Hepatocyte (in vitro differentiated cells): Measurements from ENCODE around the gene CLEC2B. TPM values are rescaled to one million over a fixed set of nuclear protein-coding genes. Genes with fewer than 3 reads are reported as not detected.
A peak's percentile ranks its signal among the peaks of the same experiment; 100 is the strongest.

Experiments
- DNase-seq: peaks from one replicate; pipeline ENCODE4 v3.0.0-alpha.2; 2016; ENCODE audit warnings: low spot score
- H2AFZ ChIP-seq: fragments of 200-600 bp; sonication (generic); 2 replicates; pipeline ENCODE4 v1.6.0; 2016; ENCODE audit warnings: antibody characterized with exemption, mild to moderate bottlenecking
- H3K27ac ChIP-seq: fragments of 200-600 bp; sonication (generic); 2 replicates; pipeline ENCODE4 v1.5.1; 2016; ENCODE audit warnings: mild to moderate bottlenecking
- H3K27me3 ChIP-seq: fragments of 200-600 bp; sonication (generic); 2 replicates; pipeline ENCODE4 v1.6.1; 2016
- H3K36me3 ChIP-seq: fragments of 200-600 bp; sonication (generic); replicated peaks from 2 replicates; pipeline ENCODE4 v1.5.1; 2016; ENCODE audit warnings: low read depth; ENCODE audit not compliant: insufficient read depth
- H3K4me1 ChIP-seq: fragments of 200-600 bp; sonication (generic); 2 replicates; pipeline ENCODE4 v1.5.1; 2016; ENCODE audit warnings: mild to moderate bottlenecking, moderate library complexity; ENCODE audit not compliant: insufficient read depth
- H3K4me2 ChIP-seq: fragments of 200-600 bp; sonication (generic); 2 replicates; pipeline ENCODE4 v1.6.0; 2016
- H3K4me3 ChIP-seq: fragments of 200-600 bp; sonication (generic); 2 replicates; pipeline ENCODE4 v1.5.1; 2016; ENCODE audit warnings: mild to moderate bottlenecking
- H3K79me2 ChIP-seq: fragments of 200-600 bp; sonication (generic); 2 replicates; pipeline ENCODE4 v1.6.0; 2017; ENCODE audit warnings: mild to moderate bottlenecking
- H3K9me2 ChIP-seq: fragments of 200-600 bp; sonication (generic); replicated peaks from 2 replicates; pipeline ENCODE4 v1.6.0; 2017; ENCODE audit warnings: mild to moderate bottlenecking; ENCODE audit not compliant: insufficient read depth
- H3K9me3 ChIP-seq: fragments of 200-600 bp; sonication (generic); 2 replicates; pipeline ENCODE4 v1.5.1; 2016; ENCODE audit warnings: low read depth, mild to moderate bottlenecking
- H4K20me1 ChIP-seq: fragments of 200-600 bp; sonication (generic); 2 replicates; pipeline ENCODE4 v1.6.0; 2016; ENCODE audit warnings: mild to moderate bottlenecking; ENCODE audit not compliant: insufficient read depth, poor library complexity, severe bottlenecking
- CTCF ChIP-seq: fragments of 200-600 bp; sonication (generic); IDR thresholded peaks from 2 replicates; pipeline ENCODE4 v1.5.1; 2016; ENCODE audit warnings: antibody characterized with exemption, mild to moderate bottlenecking; ENCODE audit not compliant: poor library complexity
- EZH2 ChIP-seq: fragments of 200-600 bp; sonication (generic); IDR thresholded peaks from 2 replicates; pipeline ENCODE4 v1.6.1; 2016; ENCODE audit warnings: antibody characterized with exemption, mild to moderate bottlenecking, borderline replicate concordance
- EZH2phosphoT487 ChIP-seq: fragments of 200-600 bp; sonication (generic); IDR thresholded peaks from one replicate; pipeline ENCODE4 v1.6.1; 2018; ENCODE audit warnings: antibody characterized with exemption, mild to moderate bottlenecking, low read depth, moderate library complexity; ENCODE audit not compliant: unreplicated experiment, severe bottlenecking
- WGBS: methylation state at CpG from one replicate; pipeline ENCODE4 v1.1.6; 2016; ENCODE audit warnings: low lambda C conversion rate; ENCODE audit errors: missing lambda C conversion rate; 5-methylcytosine and 5-hydroxymethylcytosine counted together
- polyA plus RNA-seq: library from polyadenylated mRNA; unstranded; fragments of >200 nt; fragmentation: Nextera tagmentation; extraction: Ambion mirVana; gene quantifications from 2 replicates; pipeline ENCODE4 v1.2.1, GENCODE V29; 2016
- total RNA-seq: library from RNA; depleted of rRNA; stranded (reverse); fragments of >200 nt; gene quantifications from 2 replicates; pipeline ENCODE4 v1.2.3, GENCODE V29; 2014

The CLEC2B gene
- total RNA-seq, result 5.0 and 5.7 TPM in 2 replicates
- 4.9 and 5.9 TPM in 2 replicates for polyA plus RNA-seq

- peak within 1 kb of the TSS; percentile 74 for H3K4me2 ChIP-seq
- H3K4me1 ChIP-seq, result peaks cover 4% of the 10 kb centered on the region
- H3K4me3 ChIP-seq, result no peak within 1 kb of the TSS
- peak; percentile 13 for DNase-seq
- H3K27ac ChIP-seq, result peak within 1 kb of the TSS; percentile 71
- no peaks in the 10 kb centered on the region for H3K9me2 ChIP-seq
- H4K20me1 ChIP-seq, result no peaks in the 10 kb centered on the region
- no peaks in the 10 kb centered on the region for H3K79me2 ChIP-seq
- no peaks in the 10 kb centered on the region for H3K9me3 ChIP-seq
- peak within 1 kb of the TSS; percentile 78 for H2AFZ ChIP-seq
- no peak for TF ChIP-seq EZH2phosphoT487
- no peak for TF ChIP-seq CTCF
- no peak for TF ChIP-seq EZH2
- 52% methylated on average over 11 of the region's 11 CpGs for WGBS
- no peaks in the 10 kb centered on the region for H3K27me3 ChIP-seq
- H3K36me3 ChIP-seq, result no peaks in the 10 kb centered on the region
Measured at GRCh38 chr12:9869307-9870161, at the start of gene CLEC2B. Gene CLEC2B, minus strand, starts transcription at chr12:9869354.

GRCh38 chr12:9911708-9912107 lies 42.6 kb upstream of the CLEC2B start:
- H3K27ac ChIP-seq, result peak overlapping the region; percentile 92
- TF ChIP-seq EZH2 (no peak), CTCF (no peak), EZH2phosphoT487 (no peak)
- no peaks in the 10 kb centered on the region for H3K36me3 ChIP-seq
- no peaks in the 10 kb centered on the region for H4K20me1 ChIP-seq
- no peak for DNase-seq
- H3K9me3 ChIP-seq, result no peaks in the 10 kb centered on the region
- H3K9me2 ChIP-seq, result no peaks in the 10 kb centered on the region
- H3K79me2 ChIP-seq, result peaks cover 2% of the 10 kb centered on the region
- no peaks in the 10 kb centered on the region for H3K27me3 ChIP-seq
- peak overlapping the region; percentile 6 for H2AFZ ChIP-seq
- peaks cover 23% of the 10 kb centered on the region for H3K4me1 ChIP-seq
- peak overlapping the region; percentile 52 for H3K4me2 ChIP-seq
- H3K4me3 ChIP-seq, result no peak overlapping the region

- Histone ChIP-seq H3K9me2 (no peaks in the 10 kb centered on the region), H3K79me2 (peaks cover 2% of the 10 kb centered on the region), H2AFZ (no peak overlapping the region), H3K36me3 (no peaks in the 10 kb centered on the region), H3K27ac (peak overlapping the region; percentile 92), H3K4me3 (no peak overlapping the region), H4K20me1 (no peaks in the 10 kb centered on the region), H3K4me1 (peaks cover 23% of the 10 kb centered on the region), H3K9me3 (no peaks in the 10 kb centered on the region), H3K4me2 (peak overlapping the region; percentile 52), H3K27me3 (no peaks in the 10 kb centered on the region)
- WGBS, result 58% methylated on average over 7 of the region's 7 CpGs
- no peak for TF ChIP-seq EZH2phosphoT487
- no peak for TF ChIP-seq CTCF
- TF ChIP-seq EZH2, result no peak
- peak; percentile 74 for DNase-seq
Measured at GRCh38 chr12:9910716-9911421, 41.7 kb upstream of the CLEC2B start.
